Osteoblast (primary cell): ENCODE measurements around the gene FERMT2. TPM values are rescaled to one million over a fixed set of nuclear protein-coding genes. Genes with fewer than 3 reads are reported as not detected.

Source experiments
- DNase-seq: peaks from one replicate; pipeline ENCODE4 v3.0.0; 2011; ENCODE audit warnings: low spot score, mixed read lengths; ENCODE audit not compliant: insufficient read length; ENCODE audit errors: missing footprints
- H2AFZ ChIP-seq: 2 replicates; pipeline ENCODE4 v1.6.0; 2011; ENCODE audit warnings: mild to moderate bottlenecking, low read length
- H3K27ac ChIP-seq: 2 replicates; pipeline ENCODE4 v1.5.1; 2011; ENCODE audit warnings: mild to moderate bottlenecking, low read depth, low read length, moderate library complexity
- H3K27me3 ChIP-seq: 2 replicates; pipeline ENCODE4 v1.6.0; 2012; ENCODE audit warnings: mild to moderate bottlenecking, control low read depth, inconsistent platforms, low read length, moderate library complexity; ENCODE audit not compliant: insufficient read depth
- H3K36me3 ChIP-seq: 2 replicates; pipeline ENCODE4 v1.5.1; 2011; ENCODE audit warnings: mild to moderate bottlenecking, low read length, control low read depth, moderate library complexity; ENCODE audit not compliant: insufficient read depth
- H3K4me1 ChIP-seq: 2 replicates; pipeline ENCODE4 v1.5.1; 2011; ENCODE audit warnings: mild to moderate bottlenecking, low read length, control low read depth, moderate library complexity; ENCODE audit not compliant: insufficient read depth
- H3K4me2 ChIP-seq: 2 replicates; pipeline ENCODE4 v1.6.0; 2011; ENCODE audit warnings: mild to moderate bottlenecking, low read length; ENCODE audit not compliant: insufficient read depth
- H3K4me3 ChIP-seq: fragments of 200-600 bp; sonication (generic); 3 replicates; pipeline ENCODE4 v1.5.1; 2012; ENCODE audit warnings: mild to moderate bottlenecking, low read length, inconsistent platforms; ENCODE audit not compliant: insufficient read depth
- H3K79me2 ChIP-seq: 2 replicates; pipeline ENCODE4 v1.6.0; 2012; ENCODE audit warnings: mild to moderate bottlenecking, low read length, control low read depth, inconsistent platforms; ENCODE audit not compliant: insufficient read depth
- H3K9me3 ChIP-seq: 2 replicates; pipeline ENCODE4 v1.5.1; 2011; ENCODE audit warnings: low read depth, low read length, control low read depth
- H4K20me1 ChIP-seq: 2 replicates; pipeline ENCODE4 v1.6.0; 2012; ENCODE audit warnings: mild to moderate bottlenecking, low read length, control low read depth; ENCODE audit not compliant: insufficient read depth
- total RNA-seq: library from RNA; depleted of rRNA; stranded (reverse); fragments of >200 nt; gene quantifications from 2 replicates; pipeline ENCODE4 v1.2.3, GENCODE V29; 2012
- TF ChIP-seq, protein P1 (sequence below): IDR thresholded peaks from 2 replicates; pipeline ENCODE4 v1.5.1; 2011; ENCODE audit warnings: mild to moderate bottlenecking, low read depth, low read length, moderate library complexity; ENCODE audit errors: extremely low read depth

Gene FERMT2
- total RNA-seq, 1 donor, result 280 TPM

DNA sequence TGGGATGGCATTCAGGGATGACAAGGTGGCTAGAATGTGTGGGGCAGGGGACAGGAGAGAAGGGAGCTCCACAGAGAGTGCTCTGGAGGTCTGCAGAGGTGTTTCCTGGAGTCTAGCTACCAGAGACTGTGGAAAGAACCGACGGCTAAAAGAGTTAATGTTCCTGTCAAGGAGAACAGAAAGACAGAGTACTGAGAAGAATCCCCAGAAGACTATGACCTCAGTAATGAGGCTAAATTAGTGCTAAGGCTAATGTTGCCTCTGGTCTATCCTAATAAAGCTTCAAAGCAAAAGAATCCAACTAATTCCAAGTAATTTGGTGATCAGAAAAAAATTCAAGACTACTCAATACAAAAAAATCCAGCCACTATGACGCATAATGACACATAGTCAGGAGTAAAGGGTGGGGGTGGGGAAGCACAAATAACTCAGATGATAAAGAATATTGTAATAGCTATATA is 44.7 kb downstream of the FERMT2 start:
- Histone ChIP-seq H3K4me1 (peaks cover 46% of the 10 kb centered on the region), H3K9me3 (no peaks in the 10 kb centered on the region), H2AFZ (no peak overlapping the region), H3K36me3 (peaks cover 25% of the 10 kb centered on the region), H3K4me3 (peak overlapping the region; percentile 41), H4K20me1 (peaks cover 14% of the 10 kb centered on the region), H3K4me2 (peak overlapping the region; percentile 80), H3K27me3 (no peaks in the 10 kb centered on the region), H3K27ac (peak overlapping the region; percentile 95), H3K79me2 (peaks cover 95% of the 10 kb centered on the region)
- DNase-seq, result no peak
- TF ChIP-seq, protein P1, sequence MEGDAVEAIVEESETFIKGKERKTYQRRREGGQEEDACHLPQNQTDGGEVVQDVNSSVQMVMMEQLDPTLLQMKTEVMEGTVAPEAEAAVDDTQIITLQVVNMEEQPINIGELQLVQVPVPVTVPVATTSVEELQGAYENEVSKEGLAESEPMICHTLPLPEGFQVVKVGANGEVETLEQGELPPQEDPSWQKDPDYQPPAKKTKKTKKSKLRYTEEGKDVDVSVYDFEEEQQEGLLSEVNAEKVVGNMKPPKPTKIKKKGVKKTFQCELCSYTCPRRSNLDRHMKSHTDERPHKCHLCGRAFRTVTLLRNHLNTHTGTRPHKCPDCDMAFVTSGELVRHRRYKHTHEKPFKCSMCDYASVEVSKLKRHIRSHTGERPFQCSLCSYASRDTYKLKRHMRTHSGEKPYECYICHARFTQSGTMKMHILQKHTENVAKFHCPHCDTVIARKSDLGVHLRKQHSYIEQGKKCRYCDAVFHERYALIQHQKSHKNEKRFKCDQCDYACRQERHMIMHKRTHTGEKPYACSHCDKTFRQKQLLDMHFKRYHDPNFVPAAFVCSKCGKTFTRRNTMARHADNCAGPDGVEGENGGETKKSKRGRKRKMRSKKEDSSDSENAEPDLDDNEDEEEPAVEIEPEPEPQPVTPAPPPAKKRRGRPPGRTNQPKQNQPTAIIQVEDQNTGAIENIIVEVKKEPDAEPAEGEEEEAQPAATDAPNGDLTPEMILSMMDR, result no peak

DNA sequence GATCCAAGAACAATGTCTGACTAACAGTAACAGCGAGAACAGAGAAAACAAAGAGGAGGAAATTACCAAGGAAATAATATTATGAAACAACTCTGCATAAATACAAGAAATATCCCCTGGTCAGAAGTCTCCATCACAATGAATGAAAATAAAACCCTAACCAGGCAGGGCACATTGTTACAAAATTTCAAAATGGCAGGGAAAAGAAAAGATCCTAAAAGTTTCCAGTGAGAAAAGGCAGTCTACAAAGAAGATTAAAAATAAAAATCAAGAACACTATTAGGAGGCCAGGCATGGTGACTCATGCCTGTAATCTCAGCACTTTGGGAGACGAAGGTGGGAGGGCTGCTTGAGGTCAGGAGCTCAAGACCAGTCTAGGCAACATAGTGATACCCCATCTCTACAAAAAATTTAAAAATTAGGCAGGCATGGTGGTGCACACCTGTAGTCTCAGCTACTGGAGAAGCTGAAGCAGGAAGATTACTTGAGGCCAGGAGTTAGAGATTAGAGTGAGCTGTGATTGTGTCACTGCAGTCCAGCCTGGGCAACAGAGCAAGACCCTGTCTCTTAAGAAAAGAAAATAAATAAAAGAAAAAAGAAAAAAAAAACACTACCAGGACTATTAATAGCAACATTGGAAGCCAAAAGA is 47.8 kb downstream of the FERMT2 start:
- H3K27ac ChIP-seq, result peak overlapping the region; percentile 58
- TF ChIP-seq, protein P1, result no peak

DNA sequence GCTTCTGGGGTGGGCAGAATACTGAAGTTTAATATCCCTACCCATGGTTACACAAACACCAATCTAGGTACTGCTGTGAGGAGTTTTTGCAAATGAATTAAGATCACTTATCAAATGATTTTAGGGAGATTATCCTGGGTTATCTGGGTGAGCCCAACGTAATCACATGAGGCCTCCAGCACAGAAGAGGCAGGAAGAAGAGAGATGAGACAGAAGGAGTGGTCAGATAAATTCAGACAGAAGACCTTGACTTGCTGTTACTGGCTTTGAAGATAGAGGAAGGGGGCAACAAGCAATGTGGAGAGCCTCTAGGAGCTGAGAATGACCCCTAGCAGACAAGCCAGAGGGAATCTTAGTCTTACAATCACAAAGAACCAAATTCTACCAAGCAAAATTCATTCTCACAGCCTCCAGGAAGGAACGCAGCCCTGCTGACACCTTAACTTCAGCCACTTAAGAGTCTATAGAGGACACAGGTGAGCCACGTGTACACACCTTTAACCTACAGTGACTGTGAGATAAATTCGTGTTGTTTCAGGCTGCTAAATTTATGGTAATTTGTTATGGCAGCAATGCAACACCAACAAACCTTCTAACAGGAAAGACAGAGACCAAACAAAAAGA is 49.4 kb downstream of the FERMT2 start:
- peaks cover 23% of the 10 kb centered on the region for H4K20me1 ChIP-seq
- H3K79me2 ChIP-seq, result peaks cover 94% of the 10 kb centered on the region
- peaks cover 31% of the 10 kb centered on the region for H3K36me3 ChIP-seq
- DNase-seq, result no peak
- H2AFZ ChIP-seq, result no peak overlapping the region
- TF ChIP-seq, protein P1, result no peak
- peak overlapping the region; percentile 5 for H3K27ac ChIP-seq
- no peak overlapping the region for H3K4me3 ChIP-seq
- no peaks in the 10 kb centered on the region for H3K9me3 ChIP-seq
- H3K4me2 ChIP-seq, result no peak overlapping the region
- peaks cover 43% of the 10 kb centered on the region for H3K4me1 ChIP-seq
- H3K27me3 ChIP-seq, result no peaks in the 10 kb centered on the region

More for the DNA sequence above, 47.8 kb downstream of the FERMT2 start:
- Histone ChIP-seq H2AFZ (no peak overlapping the region), H4K20me1 (peaks cover 22% of the 10 kb centered on the region), H3K4me3 (no peak overlapping the region), H3K4me2 (peak overlapping the region; percentile 29), H3K27me3 (no peaks in the 10 kb centered on the region), H3K9me3 (no peaks in the 10 kb centered on the region), H3K4me1 (peaks cover 54% of the 10 kb centered on the region), H3K36me3 (peaks cover 31% of the 10 kb centered on the region), H3K79me2 (peaks cover 94% of the 10 kb centered on the region)
- peak; percentile 65 for DNase-seq

DNA sequence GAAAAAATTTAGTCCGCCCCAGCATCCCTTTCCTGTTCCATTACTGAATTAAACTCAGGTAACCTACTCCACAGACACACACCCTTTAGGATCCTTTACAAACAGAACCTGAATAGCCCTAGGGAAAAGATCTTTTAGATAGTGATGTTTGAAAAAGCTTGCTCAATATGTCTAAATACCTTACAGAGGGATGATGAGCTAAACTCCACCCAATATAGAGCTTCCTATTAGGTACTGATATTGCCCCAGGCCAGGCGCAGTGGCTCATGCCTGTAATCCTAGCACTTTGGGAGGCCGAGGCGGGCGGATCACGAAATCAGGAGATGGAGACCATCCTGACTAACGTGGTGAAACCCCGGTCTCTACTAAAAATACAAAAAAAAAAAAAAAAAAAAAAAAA is 50.1 kb downstream of the FERMT2 start:
- peaks cover 28% of the 10 kb centered on the region for H4K20me1 ChIP-seq
- H3K9me3 ChIP-seq, result no peaks in the 10 kb centered on the region
- no peak overlapping the region for H3K4me2 ChIP-seq
- peaks cover 44% of the 10 kb centered on the region for H3K4me1 ChIP-seq
- peaks cover 97% of the 10 kb centered on the region for H3K79me2 ChIP-seq
- TF ChIP-seq, protein P1, result no peak
- DNase-seq, result no peak
- H2AFZ ChIP-seq, result no peak overlapping the region
- H3K36me3 ChIP-seq, result peaks cover 31% of the 10 kb centered on the region
- H3K4me3 ChIP-seq, result no peak overlapping the region
- H3K27ac ChIP-seq, result no peak overlapping the region
- no peaks in the 10 kb centered on the region for H3K27me3 ChIP-seq
